ENCODE data around the gene RPEL1. TPM values are rescaled to one million over a fixed set of nuclear protein-coding genes. Genes with fewer than 3 reads are reported as not detected.

RPEL1 gene
- total RNA-seq: under 0.01 TPM in 1 of 2 replicates, not detected in the other

DNA sequence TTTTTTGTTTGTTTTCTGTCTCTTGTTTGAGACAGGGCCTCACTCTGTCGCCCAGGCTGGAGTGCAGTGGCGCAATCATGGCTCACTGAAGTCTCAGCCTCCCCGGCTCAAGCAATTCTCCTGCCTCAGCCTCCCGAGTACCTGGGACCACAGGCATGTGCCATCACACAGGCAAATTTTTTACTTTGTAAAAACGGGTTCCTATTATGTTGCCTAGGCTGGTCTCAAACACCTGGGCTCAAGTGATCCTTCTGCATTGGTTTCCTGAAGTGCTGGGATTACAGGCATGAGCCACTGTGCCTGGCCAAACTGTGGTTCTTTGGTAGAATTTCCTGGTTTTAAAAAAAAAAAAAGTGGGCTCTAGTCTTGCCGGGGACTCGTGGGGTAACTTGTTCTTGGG lies at the start of gene RPEL1:
Gene RPEL1 (plus strand): TSS at position 301 of the 400 bp plus-strand sequence. CDS start 110 bp downstream, outside the sequence.

DNA sequence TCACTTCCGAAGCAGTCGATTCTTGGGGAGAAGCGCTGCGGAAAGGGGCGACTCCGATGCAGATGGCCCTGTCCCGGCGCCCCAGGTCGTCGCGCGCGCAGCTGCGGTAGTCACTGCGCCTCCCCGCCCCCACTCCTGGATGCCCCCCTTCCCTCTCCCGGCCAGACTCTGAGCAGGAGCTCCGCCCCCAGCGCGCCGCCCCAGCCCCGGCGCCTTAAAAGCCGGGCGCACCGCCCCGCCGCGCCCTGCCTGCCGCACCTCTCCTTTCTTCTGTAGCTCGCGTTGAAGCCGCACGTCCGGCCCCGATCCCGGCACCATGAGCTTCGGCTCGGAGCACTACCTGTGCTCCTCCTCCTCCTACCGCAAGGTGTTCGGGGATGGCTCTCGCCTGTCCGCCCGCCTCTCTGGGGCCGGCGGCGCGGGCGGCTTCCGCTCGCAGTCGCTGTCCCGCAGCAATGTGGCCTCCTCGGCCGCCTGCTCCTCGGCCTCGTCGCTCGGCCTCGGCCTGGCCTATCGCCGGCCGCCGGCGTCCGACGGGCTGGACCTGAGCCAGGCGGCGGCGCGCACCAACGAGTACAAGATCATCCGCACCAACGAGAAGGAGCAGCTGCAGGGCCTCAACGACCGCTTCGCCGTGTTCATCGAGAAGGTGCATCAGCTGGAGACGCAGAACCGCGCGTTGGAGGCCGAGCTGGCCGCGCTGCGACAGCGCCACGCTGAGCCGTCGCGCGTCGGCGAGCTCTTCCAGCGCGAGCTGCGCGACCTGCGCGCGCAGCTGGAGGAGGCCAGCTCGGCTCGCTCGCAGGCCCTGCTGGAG lies 31.4 kb downstream of the RPEL1 start, which contains the start of gene INA:
Gene INA (plus strand): TSS at position 243 of the 817 bp plus-strand sequence. CDS start 74 bp downstream, at position 317.

Other genes with a start within 250 kb of the RPEL1 start
- gene NT5C2, start 52.6 kb upstream of the RPEL1 start, total RNA-seq: 27.1 and 29.6 TPM in 2 replicates
- 0.59 and 0.67 TPM in 2 replicates for gene INA, start 31.3 kb downstream of the RPEL1 start, total RNA-seq
- 7.6 and 10.9 TPM in 2 replicates for gene PCGF6, start 105.3 kb downstream of the RPEL1 start, total RNA-seq
- gene TAF5, start 122.1 kb downstream of the RPEL1 start, total RNA-seq: 4.2 and 5.5 TPM in 2 replicates
- 331 and 341 TPM in 2 replicates for gene ATP5MK, start 150.6 kb downstream of the RPEL1 start, total RNA-seq
- gene PDCD11, start 150.7 kb downstream of the RPEL1 start, total RNA-seq: 20.8 and 28.1 TPM in 2 replicates
- gene CALHM2, start 206.5 kb downstream of the RPEL1 start, total RNA-seq: 14.3 and 19.0 TPM in 2 replicates
- not detected in 2 replicates for gene CALHM1, start 213.0 kb downstream of the RPEL1 start, total RNA-seq
- gene CALHM3, start 233.4 kb downstream of the RPEL1 start, total RNA-seq: not detected in 2 replicates
- 0.15 and 0.17 TPM in 2 replicates for gene NEURL1, start 247.8 kb downstream of the RPEL1 start, total RNA-seq

All from bronchus fibroblast of lung (primary cell).